Fibroblast of the aortic adventitia (primary cell): ENCODE data around the gene USP47. TPM values are rescaled to one million over a fixed set of nuclear protein-coding genes. Genes with fewer than 3 reads are reported as not detected.

Source experiments
- DNase-seq: peaks from one replicate; pipeline ENCODE4 v3.0.0-alpha.2; 2010; ENCODE audit warnings: low read depth
- H3K4me3 ChIP-seq: 2 replicates; pipeline ENCODE4 v1.5.1; 2011; ENCODE audit warnings: low read depth, mild to moderate bottlenecking, control low read depth, low read length, moderate library complexity
- CTCF ChIP-seq: IDR thresholded peaks from 2 replicates; pipeline ENCODE4 v1.5.1; 2011; ENCODE audit warnings: mild to moderate bottlenecking, low read length, control low read depth, inconsistent platforms; ENCODE audit not compliant: insufficient read depth
- total RNA-seq: library from RNA; depleted of rRNA; stranded (reverse); fragments of >200 nt; gene quantifications from 2 replicates; pipeline ENCODE4 v1.2.3, GENCODE V29; 2012; ENCODE audit warnings: low replicate concordance

Gene USP47
- total RNA-seq, 1 donor = 59.8 TPM

- TF ChIP-seq CTCF = no peak
- H3K4me3 ChIP-seq = no peak overlapping the region
- no peak for DNase-seq
Observed at GRCh38 chr11:11992257-11993212, 150.8 kb downstream of the USP47 start.

GRCh38 chr11:11993839-11994238 is 152.1 kb downstream of the USP47 start:
- DNase-seq = peak; percentile 61
- H3K4me3 ChIP-seq = no peak overlapping the region

GRCh38 chr11:11995601-11996000 is 153.8 kb downstream of the USP47 start:
- no peak for TF ChIP-seq CTCF

More at GRCh38 chr11:11993839-11994238, 152.1 kb downstream of the USP47 start:
- no peak for TF ChIP-seq CTCF

GRCh38 chr11:11996321-11997048 is 154.7 kb downstream of the USP47 start:
- DNase-seq = no peak
- no peak overlapping the region for H3K4me3 ChIP-seq
- TF ChIP-seq CTCF = no peak

More at GRCh38 chr11:11995601-11996000, 153.8 kb downstream of the USP47 start:
- DNase-seq = no peak
- H3K4me3 ChIP-seq = no peak overlapping the region

GRCh38 chr11:11997049-11997322 is 155.2 kb downstream of the USP47 start:
- no peak overlapping the region for H3K4me3 ChIP-seq
- DNase-seq = no peak
- no peak for TF ChIP-seq CTCF

- peak; percentile 86 for DNase-seq
- H3K4me3 ChIP-seq = peak overlapping the region; percentile 49
- no peak for TF ChIP-seq CTCF
Observed at GRCh38 chr11:11998091-11998781, 156.5 kb downstream of the USP47 start.
